Smooth muscle cell (in vitro differentiated cells): ENCODE results near the gene PARN. TPM values are rescaled to one million over a fixed set of nuclear protein-coding genes. Genes with fewer than 3 reads are reported as not detected.
A peak's percentile ranks its signal among the peaks of the same experiment; 100 is the strongest.

Experiments used
- DNase-seq: peaks from one replicate; lab custom pipeline; 2025; ENCODE audit not compliant: unreplicated experiment; lab: John Stamatoyannopoulos, UW
- H2AFZ ChIP-seq: fragments of 200-600 bp; sonication (generic); 2 replicates; pipeline ENCODE4 v1.6.0; 2016; ENCODE audit warnings: antibody characterized with exemption, low read depth, mild to moderate bottlenecking
- H3F3A ChIP-seq: fragments of 200-600 bp; sonication (generic); 2 replicates; pipeline ENCODE4 v1.6.0; 2017; ENCODE audit warnings: antibody characterized with exemption, low read depth
- H3K27ac ChIP-seq: fragments of 200-600 bp; sonication (generic); 2 replicates; pipeline ENCODE4 v1.5.1; 2016; ENCODE audit warnings: low read depth, mild to moderate bottlenecking
- H3K27me3 ChIP-seq: fragments of 200-600 bp; sonication (generic); 2 replicates; pipeline ENCODE4 v1.6.1; 2016; ENCODE audit warnings: low read depth, mild to moderate bottlenecking
- H3K36me3 ChIP-seq: fragments of 200-600 bp; sonication (generic); 2 replicates; pipeline ENCODE4 v1.5.1; 2016; ENCODE audit warnings: low read depth
- H3K4me1 ChIP-seq: fragments of 200-600 bp; sonication (generic); 2 replicates; pipeline ENCODE4 v1.5.1; 2016; ENCODE audit warnings: low read depth
- H3K4me2 ChIP-seq: fragments of 200-600 bp; sonication (generic); 2 replicates; pipeline ENCODE4 v1.6.0; 2016; ENCODE audit warnings: mild to moderate bottlenecking
- H3K4me3 ChIP-seq: fragments of 200-600 bp; sonication (generic); 2 replicates; pipeline ENCODE4 v1.5.1; 2016; ENCODE audit warnings: mild to moderate bottlenecking
- H3K79me2 ChIP-seq: fragments of 200-600 bp; sonication (generic); 2 replicates; pipeline ENCODE4 v1.6.0; 2016; ENCODE audit warnings: low read depth, mild to moderate bottlenecking
- H3K9ac ChIP-seq: fragments of 200-600 bp; sonication (generic); 2 replicates; pipeline ENCODE4 v1.6.0; 2016; ENCODE audit warnings: low read depth
- H3K9me3 ChIP-seq: fragments of 200-600 bp; sonication (generic); replicated peaks from 2 replicates; pipeline ENCODE4 v1.5.1; 2016; ENCODE audit warnings: low read depth
- H4K20me1 ChIP-seq: fragments of 200-600 bp; sonication (generic); 2 replicates; pipeline ENCODE4 v1.6.0; 2016; ENCODE audit warnings: low read depth
- WGBS: methylation state at CpG from one replicate; pipeline ENCODE4 v1.1.7; 2016; ENCODE audit warnings: low lambda C conversion rate; 5-methylcytosine and 5-hydroxymethylcytosine counted together
- polyA plus RNA-seq: library from polyadenylated mRNA; unstranded; fragments of >200 nt; fragmentation: Nextera tagmentation; extraction: Ambion mirVana; gene quantifications from 2 replicates; pipeline ENCODE4 v1.2.1, GENCODE V29; 2016
- total RNA-seq: library from RNA; depleted of rRNA; stranded (reverse); fragments of >200 nt; gene quantifications from 2 replicates; pipeline ENCODE4 v1.2.3, GENCODE V29; 2014
- TF ChIP-seq, protein P1 (sequence below): fragments of 200-600 bp; sonication (generic); IDR thresholded peaks from 2 replicates; pipeline ENCODE4 v1.5.1; 2017; ENCODE audit warnings: borderline replicate concordance, mild to moderate bottlenecking, antibody characterized with exemption; ENCODE audit not compliant: insufficient read depth, poor library complexity, severe bottlenecking

PARN gene
- total and polyA plus RNA-seq, 2 experiments from 2014 or later = 22.2 to 24.6 TPM

- H3K4me1 ChIP-seq = peaks cover 48% of the 10 kb centered on the region
- H3F3A ChIP-seq = peaks cover 26% of the 10 kb centered on the region
- no peaks in the 10 kb centered on the region for H3K36me3 ChIP-seq
- H2AFZ ChIP-seq = no peak overlapping the region
- no peaks in the 10 kb centered on the region for H3K79me2 ChIP-seq
- no peak overlapping the region for H3K4me2 ChIP-seq
- H3K9ac ChIP-seq = peak overlapping the region; percentile 1
- H3K27ac ChIP-seq = peak overlapping the region; percentile 94
- TF ChIP-seq, protein P1, sequence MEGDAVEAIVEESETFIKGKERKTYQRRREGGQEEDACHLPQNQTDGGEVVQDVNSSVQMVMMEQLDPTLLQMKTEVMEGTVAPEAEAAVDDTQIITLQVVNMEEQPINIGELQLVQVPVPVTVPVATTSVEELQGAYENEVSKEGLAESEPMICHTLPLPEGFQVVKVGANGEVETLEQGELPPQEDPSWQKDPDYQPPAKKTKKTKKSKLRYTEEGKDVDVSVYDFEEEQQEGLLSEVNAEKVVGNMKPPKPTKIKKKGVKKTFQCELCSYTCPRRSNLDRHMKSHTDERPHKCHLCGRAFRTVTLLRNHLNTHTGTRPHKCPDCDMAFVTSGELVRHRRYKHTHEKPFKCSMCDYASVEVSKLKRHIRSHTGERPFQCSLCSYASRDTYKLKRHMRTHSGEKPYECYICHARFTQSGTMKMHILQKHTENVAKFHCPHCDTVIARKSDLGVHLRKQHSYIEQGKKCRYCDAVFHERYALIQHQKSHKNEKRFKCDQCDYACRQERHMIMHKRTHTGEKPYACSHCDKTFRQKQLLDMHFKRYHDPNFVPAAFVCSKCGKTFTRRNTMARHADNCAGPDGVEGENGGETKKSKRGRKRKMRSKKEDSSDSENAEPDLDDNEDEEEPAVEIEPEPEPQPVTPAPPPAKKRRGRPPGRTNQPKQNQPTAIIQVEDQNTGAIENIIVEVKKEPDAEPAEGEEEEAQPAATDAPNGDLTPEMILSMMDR = no peak
- WGBS = 87% methylated on average over 2 of the region's 2 CpGs
- H3K27me3 ChIP-seq = no peaks in the 10 kb centered on the region
- no peaks in the 10 kb centered on the region for H4K20me1 ChIP-seq
- H3K4me3 ChIP-seq = no peak overlapping the region
- no peak for DNase-seq
- H3K9me3 ChIP-seq = no peaks in the 10 kb centered on the region
Observed at GRCh38 chr16:14500791-14501190, 129.3 kb downstream of the PARN start.

GRCh38 chr16:14499110-14499509, 130.9 kb downstream of the PARN start:
- H3K9ac ChIP-seq = peak overlapping the region; percentile 8
- no peaks in the 10 kb centered on the region for H3K27me3 ChIP-seq
- TF ChIP-seq, protein P1 = no peak
- no peaks in the 10 kb centered on the region for H3K36me3 ChIP-seq
- no peaks in the 10 kb centered on the region for H3K9me3 ChIP-seq
- no peak overlapping the region for H3K4me3 ChIP-seq
- whole genome bisulfite sequencing = 77% methylated on average over 3 of the region's 3 CpGs
- H2AFZ ChIP-seq = no peak overlapping the region
- H3K4me2 ChIP-seq = no peak overlapping the region
- peak overlapping the region; percentile 70 for H3K27ac ChIP-seq
- peaks cover 48% of the 10 kb centered on the region for H3K4me1 ChIP-seq
- DNase-seq = no peak
- no peaks in the 10 kb centered on the region for H3K79me2 ChIP-seq
- H4K20me1 ChIP-seq = no peaks in the 10 kb centered on the region
- peaks cover 24% of the 10 kb centered on the region for H3F3A ChIP-seq

GRCh38 chr16:14497245-14498082, 132.6 kb downstream of the PARN start:
- Histone ChIP-seq H3K36me3 (no peaks in the 10 kb centered on the region), H3K4me2 (peak overlapping the region; percentile 49), H3K27ac (peak overlapping the region; percentile 70), H3K4me1 (peaks cover 36% of the 10 kb centered on the region), H4K20me1 (no peaks in the 10 kb centered on the region), H3K4me3 (no peak overlapping the region), H3K9ac (peak overlapping the region; percentile 43), H3K79me2 (no peaks in the 10 kb centered on the region), H3K27me3 (no peaks in the 10 kb centered on the region), H2AFZ (no peak overlapping the region), H3K9me3 (no peaks in the 10 kb centered on the region), H3F3A (peaks cover 9% of the 10 kb centered on the region)
- DNase-seq = no peak
- TF ChIP-seq, protein P1 = no peak
- WGBS = 55% methylated on average over 7 of the region's 7 CpGs
